CD4-positive, alpha-beta T cell treated with Interleukin-6 at 100 ng/mL for 8 hours (primary cell): ENCODE data around the gene ARTN.
A peak's percentile ranks its signal among the peaks of the same experiment; 100 is the strongest.

Source experiments
- DNase-seq: peaks from one replicate; pipeline ENCODE4 v3.0.0-alpha.2; 2020; ENCODE audit warnings: mixed read lengths, low spot score

Gene ARTN

GRCh38 chr1:43924516-43924915 lies 9.1 kb upstream of the ARTN start:
- DNase-seq = no peak

- no peak for DNase-seq
Observed at GRCh38 chr1:43925846-43926245, 7.8 kb upstream of the ARTN start.

- no peak for DNase-seq
Observed at GRCh38 chr1:43930168-43930948, 3.2 kb upstream of the ARTN start.

GRCh38 chr1:43930949-43931275 lies 2.7 kb upstream of the ARTN start:
- no peak for DNase-seq

GRCh38 chr1:43931711-43932660 lies 1.6 kb upstream of the ARTN start:
- no peak for DNase-seq

GRCh38 chr1:43932786-43933385 lies 715 bp upstream of the ARTN start:
- DNase-seq = no peak

GRCh38 chr1:43934101-43934985 lies 742 bp downstream of the ARTN start:
- peak; percentile 29 for DNase-seq

GRCh38 chr1:43934986-43935324 lies 1.4 kb downstream of the ARTN start:
- no peak for DNase-seq

GRCh38 chr1:43935711-43936427 lies 2.3 kb downstream of the ARTN start:
- DNase-seq = no peak

GRCh38 chr1:43936431-43937151 lies 3.0 kb downstream of the ARTN start:
- no peak for DNase-seq

- no peak for DNase-seq
Observed at GRCh38 chr1:43937179-43937865, 3.7 kb downstream of the ARTN start.

- no peak for DNase-seq
Observed at GRCh38 chr1:43938383-43938782, 4.8 kb downstream of the ARTN start.

GRCh38 chr1:43938892-43939587 lies 5.4 kb downstream of the ARTN start:
- no peak for DNase-seq

GRCh38 chr1:43942411-43942810 lies 8.8 kb downstream of the ARTN start:
- DNase-seq = no peak

- no peak for DNase-seq
Observed at GRCh38 chr1:43944860-43945259, 11.3 kb downstream of the ARTN start.

- DNase-seq = no peak
Observed at GRCh38 chr1:43945674-43946235, 12.2 kb downstream of the ARTN start.

- peak; percentile 94 for DNase-seq
Observed at GRCh38 chr1:43946236-43947060, 12.8 kb downstream of the ARTN start, which contains the start of gene IPO13. TSS of gene IPO13 (plus strand) at chr1:43946950. CDS start at chr1:43947601, 651 bp downstream.
